A549 (cell line): ENCODE measurements around the gene LARGE1. TPM values are rescaled to one million over a fixed set of nuclear protein-coding genes. Genes with fewer than 3 reads are reported as not detected.

Experiments used
- ATAC-seq, 2 experiments: fragments of 200-7000 bp in 1 of 2; fragments of >200 bp in 1 of 2; cut with Nextera tagmentation in 1 of 2; cut with Tn5 transposase in 1 of 2; 3 replicates each; pipeline versions ENCODE4 v1.8.0 to v1.9.1; 2018 to 2020; ENCODE audit warnings: mild to moderate bottlenecking in 1 of 2, moderate library complexity in 1 of 2
- CTCF ChIA-PET: fragments of 300-600 bp; sonication (Branson Sonifier 250); formaldehyde crosslinking; extraction: SDS; loops from one replicate; lab custom pipeline; 2021; ENCODE audit warnings: antibody characterized with exemption, inconsistent platforms; lab: Yijun Ruan, JAX
- POLR2A ChIA-PET: fragments of 350-600 bp; formaldehyde crosslinking; extraction: SDS; loops from one replicate; lab custom pipeline; 2021; ENCODE audit warnings: antibody characterized with exemption, inconsistent platforms; lab: Yijun Ruan, JAX
- DNase-seq, 2 experiments: peaks; one replicate each; pipeline versions ENCODE4 v3.0.0 to v3.0.0-alpha.2; 2011 to 2016; ENCODE audit warnings: low read depth in 1 of 2, low spot score in 1 of 2
- FAIRE-seq: peaks from 2 replicates; lab custom pipeline; 2011; peaks lifted over from hg19 to GRCh38; lab: Jason Lieb, UNC
- H3K27ac ChIP-seq, 2 experiments: fragments of >200 bp; sonication (Bioruptor Twin); formaldehyde crosslinking; 3 replicates each; pipeline ENCODE4 v1.5.1; 2016 to 2017
- H3K4me1 ChIP-seq: fragments of >200 bp; sonication (Bioruptor Twin); formaldehyde crosslinking; 3 replicates; pipeline ENCODE4 v1.6.1; 2016
- H3K4me2 ChIP-seq: fragments of >200 bp; sonication (Bioruptor Twin); formaldehyde crosslinking; 3 replicates; pipeline ENCODE4 v1.6.1; 2016
- H3K4me3 ChIP-seq: fragments of >200 bp; sonication (Bioruptor Twin); formaldehyde crosslinking; 3 replicates; pipeline ENCODE4 v1.5.1; 2016
- H3K9me3 ChIP-seq: fragments of >200 bp; sonication (Bioruptor Twin); formaldehyde crosslinking; 3 replicates; pipeline ENCODE4 v1.6.1; 2016
- CHD4 ChIP-seq: fragments of 200-600 bp; sonication (generic); IDR thresholded peaks from 2 replicates; pipeline ENCODE4 v1.6.1; 2016; ENCODE audit warnings: antibody characterized with exemption, mild to moderate bottlenecking, borderline replicate concordance
- E2F6 ChIP-seq: IDR thresholded peaks from 2 replicates; pipeline ENCODE4 v1.6.1; 2012; ENCODE audit warnings: low read depth, borderline replicate concordance
- EHF ChIP-seq: fragments of 250-450 bp; sonication (Bioruptor Pico); IDR thresholded peaks from 2 replicates; pipeline ENCODE4 v1.5.0; 2020; ENCODE audit warnings: mild to moderate bottlenecking
- ESRRA ChIP-seq: fragments of 150-350 bp; IDR thresholded peaks from 2 replicates; pipeline ENCODE4 v1.6.1; 2014; ENCODE audit warnings: mild to moderate bottlenecking, low read length, borderline replicate concordance
- HMGXB4 ChIP-seq: fragments of 250-450 bp; sonication (Bioruptor Pico); IDR thresholded peaks from 2 replicates; pipeline ENCODE4 v1.5.0; 2021; ENCODE audit warnings: mild to moderate bottlenecking, moderate library complexity, borderline replicate concordance
- HOXA7 ChIP-seq: fragments of 250-450 bp; sonication (Bioruptor Pico); IDR thresholded peaks from 2 replicates; pipeline ENCODE4 v1.5.0; 2020; ENCODE audit warnings: mild to moderate bottlenecking, moderate library complexity
- KDM1A ChIP-seq: fragments of 200-600 bp; sonication (generic); IDR thresholded peaks from 2 replicates; pipeline ENCODE4 v1.6.1; 2016; ENCODE audit warnings: low read depth, mild to moderate bottlenecking
- MAX ChIP-seq: IDR thresholded peaks from 2 replicates; pipeline ENCODE4 v1.6.1; 2012
- MYC ChIP-seq: IDR thresholded peaks from 2 replicates; pipeline ENCODE4 v1.6.1; 2012; ENCODE audit warnings: mild to moderate bottlenecking, inconsistent platforms, low read length, improper control_type of control experiment, borderline replicate concordance
- NPAS2 ChIP-seq: fragments of 250-450 bp; sonication (Bioruptor Pico); IDR thresholded peaks from 2 replicates; pipeline ENCODE4 v1.8.0; 2022; ENCODE audit warnings: mild to moderate bottlenecking, moderate library complexity, borderline replicate concordance
- NR3C1 ChIP-seq: fragments of >200 bp; sonication (Bioruptor Twin); formaldehyde crosslinking; IDR thresholded peaks from 3 replicates; pipeline ENCODE4 v1.6.1; 2017
- PHF8 ChIP-seq: fragments of 200-600 bp; sonication (generic); IDR thresholded peaks from 2 replicates; pipeline ENCODE4 v1.6.1; 2016; ENCODE audit warnings: low read depth, mild to moderate bottlenecking, antibody characterized with exemption, moderate library complexity, borderline replicate concordance
- POLR2A ChIP-seq: IDR thresholded peaks from 2 replicates; pipeline ENCODE4 v1.6.1; 2012; ENCODE audit warnings: mild to moderate bottlenecking, low read length
- RAD21 ChIP-seq, 2 experiments: fragments of >200 bp in 1 of 2; sonication (Bioruptor Twin) in 1 of 2; formaldehyde crosslinking in 1 of 2; IDR thresholded peaks in 1 of 2; conservative IDR thresholded peaks in 1 of 2; 2 replicates in 1 of 2; 3 replicates in 1 of 2; pipeline ENCODE4 v1.6.1; 2012 to 2018; ENCODE audit warnings: inconsistent platforms in 1 of 2
- RARB ChIP-seq: fragments of 250-450 bp; sonication (Bioruptor Pico); IDR thresholded peaks from 2 replicates; pipeline ENCODE4 v1.8.0; 2021; ENCODE audit warnings: mild to moderate bottlenecking, moderate library complexity
- RFX5 ChIP-seq: fragments of 450-650 bp; IDR thresholded peaks from 2 replicates; pipeline ENCODE4 v1.7.1; 2014; ENCODE audit warnings: antibody characterized with exemption, mild to moderate bottlenecking, moderate library complexity
- RNF2 ChIP-seq: fragments of 200-600 bp; sonication (generic); IDR thresholded peaks from 2 replicates; pipeline ENCODE4 v1.6.1; 2016; ENCODE audit warnings: low read depth, mild to moderate bottlenecking, antibody characterized with exemption, moderate library complexity, borderline replicate concordance
- SMC3 ChIP-seq: fragments of >200 bp; sonication (Bioruptor Twin); formaldehyde crosslinking; IDR thresholded peaks from 3 replicates; pipeline ENCODE4 v1.6.1; 2018; ENCODE audit warnings: inconsistent platforms
- TP53 ChIP-seq: fragments of 250-450 bp; sonication (Bioruptor Pico); IDR thresholded peaks from 2 replicates; pipeline ENCODE4 v1.5.0; 2021; ENCODE audit warnings: mild to moderate bottlenecking, moderate library complexity
- USF2 ChIP-seq: fragments of 450-650 bp; IDR thresholded peaks from 2 replicates; pipeline ENCODE4 v1.6.1; 2014; ENCODE audit warnings: antibody characterized with exemption
- ZNF302 ChIP-seq: fragments of 250-450 bp; sonication (Bioruptor Pico); IDR thresholded peaks from 2 replicates; pipeline ENCODE4 v1.9.0; 2021; ENCODE audit warnings: inconsistent platforms, mild to moderate bottlenecking, moderate library complexity
- WGBS: methylation state at CpG from one replicate; pipeline ENCODE4 v1.1.6; 2017; ENCODE audit errors: missing lambda C conversion rate; 5-methylcytosine and 5-hydroxymethylcytosine counted together
- polyA plus RNA-seq, 4 experiments: library from polyadenylated mRNA; depleted of rRNA in 3 of 4; stranded (reverse); fragments of >200 nt; fragmentation: RNase III in 1 of 4; extraction: RNeasy Plus Mini Kit Qiagen cat#74134 plus additional on column Dnase treatment in 1 of 4; gene quantifications; 2 replicates in 3 of 4; 3 replicates in 1 of 4; pipeline ENCODE4 v1.2.3, GENCODE V29; 2011 to 2017
- TF ChIP-seq, protein P1 (sequence below): IDR thresholded peaks from 2 replicates; pipeline ENCODE4 v1.6.1; 2012

LARGE1 gene
- polyA plus RNA-seq, 2 of the 4 experiments (the other 2 are of a cell fraction), result 2.7 to 5.8 TPM

GRCh38 chr22:33865248-33865647 lies 55.0 kb downstream of the LARGE1 start (continued):
- TF ChIP-seq EHF (CRISPR knock-in tag) (no peak), ESRRA (no peak), MAX (no peak), E2F6 (no peak), HOXA7 (CRISPR knock-in tag) (no peak), CHD4 (no peak)

DNA sequence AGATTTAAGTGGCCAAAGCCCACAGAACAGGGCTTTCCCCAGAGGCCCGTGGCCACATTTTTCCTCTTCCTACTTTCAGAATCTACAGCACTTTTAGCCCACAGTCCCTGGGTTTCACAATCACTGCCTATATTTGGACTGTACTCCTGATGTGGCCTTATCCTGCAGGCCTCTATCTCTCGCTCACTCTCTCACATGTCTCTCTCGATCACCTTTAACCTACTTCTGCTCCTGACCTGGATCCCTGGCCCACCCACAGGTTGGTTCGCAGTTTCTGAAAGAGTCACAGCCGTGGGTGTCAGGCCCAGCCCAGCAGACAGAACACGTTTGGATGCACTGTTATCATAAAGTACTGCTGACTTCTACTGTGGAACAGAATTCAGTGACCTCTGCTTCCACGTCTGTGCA lies 55.5 kb downstream of the LARGE1 start:
- H3K4me3 ChIP-seq, result no peak overlapping the region
- H3K27ac ChIP-seq, result no peak overlapping the region
- ATAC-seq (no peak), FAIRE-seq (no peak), DNase-seq (no peak)
- TF ChIP-seq RFX5 (no peak), E2F6 (no peak), POLR2A (no peak), ESRRA (no peak), USF2 (no peak), KDM1A (no peak)
- POLR2A ChIA-PET, result no interaction called here
- WGBS, result 64% methylated on average over 7 of the region's 7 CpGs
- H3K9me3 ChIP-seq, result no peaks in the 10 kb centered on the region
- peaks cover 8% of the 10 kb centered on the region; the same call in 1 of the 3 replicates for H3K4me1 ChIP-seq
- no peak overlapping the region for H3K4me2 ChIP-seq
- CTCF ChIA-PET, result no interaction called here

GRCh38 chr22:33861216-33861875 lies 58.9 kb downstream of the LARGE1 start:
- H3K4me1 ChIP-seq, result 0 out of 3 replicates have a peak, but pooled peaks cover 3% of the 10 kb centered on the region
- POLR2A ChIA-PET, result no interaction called here
- no peak for TF ChIP-seq MYC
- no peak for TF ChIP-seq HMGXB4 (CRISPR knock-in tag)
- TF ChIP-seq TP53 (CRISPR knock-in tag), result no peak
- TF ChIP-seq RARB, result no peak
- no peak for TF ChIP-seq NR3C1
- no peak for TF ChIP-seq RNF2
- TF ChIP-seq, protein P1, sequence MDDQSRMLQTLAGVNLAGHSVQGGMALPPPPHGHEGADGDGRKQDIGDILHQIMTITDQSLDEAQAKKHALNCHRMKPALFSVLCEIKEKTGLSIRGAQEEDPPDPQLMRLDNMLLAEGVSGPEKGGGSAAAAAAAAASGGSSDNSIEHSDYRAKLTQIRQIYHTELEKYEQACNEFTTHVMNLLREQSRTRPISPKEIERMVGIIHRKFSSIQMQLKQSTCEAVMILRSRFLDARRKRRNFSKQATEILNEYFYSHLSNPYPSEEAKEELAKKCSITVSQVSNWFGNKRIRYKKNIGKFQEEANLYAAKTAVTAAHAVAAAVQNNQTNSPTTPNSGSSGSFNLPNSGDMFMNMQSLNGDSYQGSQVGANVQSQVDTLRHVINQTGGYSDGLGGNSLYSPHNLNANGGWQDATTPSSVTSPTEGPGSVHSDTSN, result no peak
- no peak for TF ChIP-seq NPAS2
- no peak for TF ChIP-seq ZNF302 (CRISPR knock-in tag)
- no peak for TF ChIP-seq RAD21 (conservative IDR thresholded peaks at IDR 0.05 in 1 of 2, IDR thresholded peaks at IDR 0.05 in 1 of 2)
- no peak for TF ChIP-seq PHF8
- no peak for TF ChIP-seq SMC3
- FAIRE-seq, result no peak
- no peak overlapping the region for H3K4me2 ChIP-seq
- no peak overlapping the region for H3K4me3 ChIP-seq
- DNase-seq, result no peak
- no peak overlapping the region for H3K27ac ChIP-seq
- WGBS, result 78% methylated on average over 12 of the region's 12 CpGs
- CTCF ChIA-PET, result no interaction called here
- no peak for ATAC-seq
- no peaks in the 10 kb centered on the region for H3K9me3 ChIP-seq
